ENCODE results near the gene PRCP. TPM values are rescaled to one million over a fixed set of nuclear protein-coding genes. Genes with fewer than 3 reads are reported as not detected.

PRCP gene
- total and polyA plus RNA-seq, 2 donors (not counting 1 experiment from before 2014, with no cell fraction given), result 24.6 to 37.7 TPM

- Histone ChIP-seq H3K27me3 (replicated peaks in 1 of 4; ENCODE audit: control extremely low read depth in 1 of 4, control insufficient read depth in 3 of 4, insufficient read depth in 4 of 4, low read length in 3 of 4) (no peaks in the 10 kb centered on the region), H3K4me1 (ENCODE audit: control insufficient read depth in 2 of 2, insufficient read depth in 2 of 2, low read length in 2 of 2) (no peaks in the 10 kb centered on the region), H3K4me3 (ENCODE audit: control extremely low read depth in 1 of 5, extremely low read depth in 1 of 5, insufficient read depth in 1 of 5, low read depth in 2 of 5, low read length in 4 of 5) (no peak overlapping the region), H3K79me2 (ENCODE audit: control insufficient read depth, insufficient read depth, low read length) (no peaks in the 10 kb centered on the region), H2AFZ (ENCODE audit: insufficient read depth, low read depth, low read length, poor library complexity, severe bottlenecking) (no peak overlapping the region), H3K9me3 (ENCODE audit: control extremely low read depth in 1 of 3, control insufficient read depth in 2 of 3, insufficient read depth in 1 of 3, low read length in 2 of 3) (no peaks in the 10 kb centered on the region), H3K36me3 (replicated peaks in 1 of 2; ENCODE audit: control extremely low read depth in 1 of 2, control insufficient read depth in 1 of 2, extremely low read depth in 1 of 2, insufficient read depth in 2 of 2, low read length in 1 of 2) (peaks cover 0 to 19% of the 10 kb centered on the region in 2 experiments), H3K9ac (ENCODE audit: low read length) (no peak overlapping the region), H4K20me1 (ENCODE audit: control insufficient read depth, insufficient read depth, low read length, poor library complexity, severe bottlenecking) (no peaks in the 10 kb centered on the region), H3K4me2 (replicated peaks; ENCODE audit: low read depth, low read length, poor library complexity, severe bottlenecking) (no peak overlapping the region), H3K27ac (ENCODE audit: low read length in 2 of 2) (no peak overlapping the region)
- DNase-seq (no peak), ATAC-seq (ENCODE audit: low read depth) (no peak)
- no peak for TF ChIP-seq CTCF (IDR thresholded peaks at IDR 0.05)
- TF ChIP-seq EZH2 (IDR thresholded peaks at IDR 0.05; ENCODE audit: borderline replicate concordance, insufficient read depth, low read depth, low read length, poor library complexity, severe bottlenecking), result no peak
- no peaks in the 10 kb centered on the region for H3K27me3 Mint-ChIP-seq
- no peak overlapping the region for H3K27ac Mint-ChIP-seq
- ChIA-PET CTCF (no interaction called here), POLR2A (no interaction called here)
- no peaks in the 10 kb centered on the region for H3K9me3 Mint-ChIP-seq (ENCODE audit: insufficient read depth)
- no peak overlapping the region for H3K4me3 Mint-ChIP-seq
- intact Hi-C loops (cut with micrococcal nuclease), result no loop called here
- H3K4me1 Mint-ChIP-seq, result peaks cover 2% of the 10 kb centered on the region
Measured at GRCh38 chr11:82826526-82826925, 73.7 kb downstream of the PRCP start.

GRCh38 chr11:82823647-82824619 lies 76.3 kb downstream of the PRCP start:
- Histone ChIP-seq H3K27me3 (replicated peaks in 1 of 4; ENCODE audit: control extremely low read depth in 1 of 4, control insufficient read depth in 3 of 4, insufficient read depth in 4 of 4, low read length in 3 of 4) (no peaks in the 10 kb centered on the region), H3K4me1 (ENCODE audit: control insufficient read depth in 2 of 2, insufficient read depth in 2 of 2, low read length in 2 of 2) (no peaks in the 10 kb centered on the region), H3K4me2 (replicated peaks; ENCODE audit: low read depth, low read length, poor library complexity, severe bottlenecking) (no peak overlapping the region), H3K36me3 (replicated peaks in 1 of 2; ENCODE audit: control extremely low read depth in 1 of 2, control insufficient read depth in 1 of 2, extremely low read depth in 1 of 2, insufficient read depth in 2 of 2, low read length in 1 of 2) (peaks cover 0 to 17% of the 10 kb centered on the region in 2 experiments), H3K27ac (ENCODE audit: low read length in 2 of 2) (no peak overlapping the region), H3K4me3 (ENCODE audit: control extremely low read depth in 1 of 5, extremely low read depth in 1 of 5, insufficient read depth in 1 of 5, low read depth in 2 of 5, low read length in 4 of 5) (no peak overlapping the region), H2AFZ (ENCODE audit: insufficient read depth, low read depth, low read length, poor library complexity, severe bottlenecking) (no peak overlapping the region), H4K20me1 (ENCODE audit: control insufficient read depth, insufficient read depth, low read length, poor library complexity, severe bottlenecking) (no peaks in the 10 kb centered on the region), H3K9ac (ENCODE audit: low read length) (no peak overlapping the region), H3K79me2 (ENCODE audit: control insufficient read depth, insufficient read depth, low read length) (no peaks in the 10 kb centered on the region), H3K9me3 (ENCODE audit: control extremely low read depth in 1 of 3, control insufficient read depth in 2 of 3, insufficient read depth in 1 of 3, low read length in 2 of 3) (no peaks in the 10 kb centered on the region)
- Mint-ChIP-seq H3K9me3 (ENCODE audit: insufficient read depth) (no peaks in the 10 kb centered on the region), H3K4me1 (peaks cover 2% of the 10 kb centered on the region), H3K27ac (no peak overlapping the region), H3K4me3 (no peak overlapping the region), H3K27me3 (no peaks in the 10 kb centered on the region)
- ATAC-seq (ENCODE audit: low read depth), result no peak
- intact Hi-C loops (cut with micrococcal nuclease), result no loop called here
- CTCF ChIA-PET, result no interaction called here
- no peak for TF ChIP-seq CTCF (IDR thresholded peaks at IDR 0.05)
- no peak for TF ChIP-seq EZH2 (IDR thresholded peaks at IDR 0.05; ENCODE audit: borderline replicate concordance, insufficient read depth, low read depth, low read length, poor library complexity, severe bottlenecking)
- POLR2A ChIA-PET, result no interaction called here
- WGBS (ENCODE audit: insufficient coverage), result 100% methylated on average over 1 of the region's 2 CpGs
- DNase-seq, result no peak

Data from B cell (primary cell).